Right atrium auricular region (tissue), 2 donors: ENCODE results near the gene CREB3. TPM values are rescaled to one million over a fixed set of nuclear protein-coding genes. Genes with fewer than 3 reads are reported as not detected.

Experiments used
- DNase-seq: peaks from one replicate; pipeline ENCODE4 v3.0.0-alpha.2; 2019; ENCODE audit warnings: low spot score
- H3K27ac ChIP-seq, 2 donors: fragments of 200-600 bp; sonication (generic); 1 replicate in 1 of 2; 2 replicates in 1 of 2; pipeline ENCODE4 v1.5.1; 2016 to 2019
- H3K27me3 ChIP-seq, 2 donors: fragments of 200-600 bp; sonication (generic); one replicate each; pipeline versions ENCODE4 v1.5.1 to v1.6.0; 2017 to 2019
- H3K36me3 ChIP-seq: fragments of 200-600 bp; sonication (generic); one replicate; pipeline ENCODE4 v1.5.1; 2016
- H3K4me1 ChIP-seq, 2 donors: fragments of 200-600 bp; sonication (generic); one replicate each; pipeline versions ENCODE4 v1.5.1 to v1.6.0; 2017 to 2019
- H3K4me3 ChIP-seq, 2 donors: fragments of 200-600 bp; sonication (generic); 1 replicate in 1 of 2; 2 replicates in 1 of 2; pipeline ENCODE4 v1.5.1; 2017 to 2019; ENCODE audit warnings: mild to moderate bottlenecking in 1 of 2, moderate library complexity in 1 of 2
- H3K9me3 ChIP-seq, 2 donors: fragments of 200-600 bp; sonication (generic); one replicate each; pipeline ENCODE4 v1.5.1; 2019
- total RNA-seq, 2 donors: library from RNA; depleted of rRNA; stranded (reverse); fragments of >200 nt; gene quantifications; one replicate each; pipeline ENCODE4 v1.1.0, GENCODE V29; 2016
- TF ChIP-seq, protein P1 (sequence below), 2 donors: fragments of 200-600 bp; sonication (generic); IDR thresholded peaks; one replicate each; pipeline ENCODE4 v1.5.1; 2019; ENCODE audit warnings: antibody characterized with exemption in 2 of 2

CREB3 gene
- total RNA-seq, 2 donors from 2014 or later = 34.6 to 48.5 TPM

DNA sequence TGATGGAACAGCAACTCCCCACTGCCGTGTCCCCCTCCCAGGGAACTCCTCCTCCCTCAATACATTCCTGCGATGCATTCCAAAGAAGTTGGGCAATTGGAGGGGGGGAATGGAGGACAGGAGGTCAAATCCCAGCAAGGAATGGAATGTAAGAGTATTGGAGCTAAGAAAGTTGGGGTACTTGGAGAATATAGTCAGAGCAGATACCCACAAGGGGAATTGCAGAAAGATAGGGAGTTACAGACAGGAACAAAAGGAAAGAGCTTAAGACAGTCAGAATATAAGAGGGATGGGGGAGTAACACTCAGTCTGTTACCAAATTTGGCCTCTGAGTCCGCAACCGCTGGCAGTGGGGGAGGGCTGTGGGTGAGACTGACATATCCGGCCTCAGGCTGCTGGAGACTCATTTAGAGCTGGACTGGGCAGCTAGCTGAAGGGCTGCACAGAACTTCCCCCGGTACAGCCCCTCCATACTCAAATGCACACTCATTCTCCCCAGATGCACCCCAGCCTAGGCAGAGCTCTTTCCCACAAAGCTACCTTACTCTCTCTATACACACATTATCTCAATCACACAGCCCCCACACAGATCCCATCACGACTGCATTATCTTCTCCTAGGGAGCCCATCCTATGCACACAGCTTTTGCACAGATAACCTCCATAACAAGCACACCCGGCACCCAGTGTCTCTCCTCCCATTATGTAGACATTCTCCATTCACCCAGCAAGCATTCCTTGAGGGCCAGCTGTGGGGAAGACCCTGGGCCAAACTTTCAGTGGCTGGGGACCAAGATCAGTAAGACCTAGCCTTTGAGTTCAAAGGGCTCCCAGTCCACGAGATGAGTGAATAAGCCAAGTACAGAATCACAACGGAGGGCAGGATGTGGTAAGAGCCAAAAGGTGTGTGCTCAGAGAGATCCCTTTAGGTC is 4.2 kb upstream of the CREB3 start:
- peaks cover 0 to 66% of the 10 kb centered on the region in 2 donors for H3K4me1 ChIP-seq
- H3K36me3 ChIP-seq = peaks cover 28% of the 10 kb centered on the region
- no peaks in the 10 kb centered on the region for H3K9me3 ChIP-seq
- no peaks in the 10 kb centered on the region for H3K27me3 ChIP-seq
- TF ChIP-seq, protein P1, sequence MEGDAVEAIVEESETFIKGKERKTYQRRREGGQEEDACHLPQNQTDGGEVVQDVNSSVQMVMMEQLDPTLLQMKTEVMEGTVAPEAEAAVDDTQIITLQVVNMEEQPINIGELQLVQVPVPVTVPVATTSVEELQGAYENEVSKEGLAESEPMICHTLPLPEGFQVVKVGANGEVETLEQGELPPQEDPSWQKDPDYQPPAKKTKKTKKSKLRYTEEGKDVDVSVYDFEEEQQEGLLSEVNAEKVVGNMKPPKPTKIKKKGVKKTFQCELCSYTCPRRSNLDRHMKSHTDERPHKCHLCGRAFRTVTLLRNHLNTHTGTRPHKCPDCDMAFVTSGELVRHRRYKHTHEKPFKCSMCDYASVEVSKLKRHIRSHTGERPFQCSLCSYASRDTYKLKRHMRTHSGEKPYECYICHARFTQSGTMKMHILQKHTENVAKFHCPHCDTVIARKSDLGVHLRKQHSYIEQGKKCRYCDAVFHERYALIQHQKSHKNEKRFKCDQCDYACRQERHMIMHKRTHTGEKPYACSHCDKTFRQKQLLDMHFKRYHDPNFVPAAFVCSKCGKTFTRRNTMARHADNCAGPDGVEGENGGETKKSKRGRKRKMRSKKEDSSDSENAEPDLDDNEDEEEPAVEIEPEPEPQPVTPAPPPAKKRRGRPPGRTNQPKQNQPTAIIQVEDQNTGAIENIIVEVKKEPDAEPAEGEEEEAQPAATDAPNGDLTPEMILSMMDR (IDR thresholded peaks at IDR 0.05) = no peak
- H3K27ac ChIP-seq = peak overlapping the region; percentile 96 to 98
- peak; percentile 92 for DNase-seq
- H3K4me3 ChIP-seq = peak overlapping the region; percentile 78 to 97

DNA sequence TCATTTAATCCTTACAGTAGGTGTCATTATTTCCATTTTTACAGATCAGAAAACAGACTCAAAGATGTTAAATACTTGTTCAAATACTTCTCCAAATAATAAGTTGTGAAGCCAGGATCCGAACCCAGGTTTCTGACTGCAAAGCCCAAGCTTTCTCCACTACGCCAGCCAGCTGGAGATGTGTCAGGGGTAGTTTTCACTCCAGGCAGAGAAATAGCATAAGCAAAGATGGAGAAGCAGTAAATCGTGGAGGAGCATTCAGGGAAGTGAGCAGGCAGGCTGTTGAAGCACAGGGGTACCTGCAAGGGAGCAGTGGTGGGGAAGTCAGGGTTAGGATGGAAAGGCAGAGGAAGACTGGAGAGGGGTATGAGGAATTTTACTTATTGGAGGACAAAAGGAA is 3.4 kb upstream of the CREB3 start:
- H3K9me3 ChIP-seq = no peaks in the 10 kb centered on the region
- H3K27ac ChIP-seq = peak overlapping the region; percentile 96 to 98
- no peaks in the 10 kb centered on the region for H3K27me3 ChIP-seq
- peaks cover 0 to 73% of the 10 kb centered on the region in 2 donors for H3K4me1 ChIP-seq
- TF ChIP-seq, protein P1 (IDR thresholded peaks at IDR 0.05) = no peak
- DNase-seq = no peak
- peaks cover 20% of the 10 kb centered on the region for H3K36me3 ChIP-seq
- peak overlapping the region; percentile 78 to 97 for H3K4me3 ChIP-seq

DNA sequence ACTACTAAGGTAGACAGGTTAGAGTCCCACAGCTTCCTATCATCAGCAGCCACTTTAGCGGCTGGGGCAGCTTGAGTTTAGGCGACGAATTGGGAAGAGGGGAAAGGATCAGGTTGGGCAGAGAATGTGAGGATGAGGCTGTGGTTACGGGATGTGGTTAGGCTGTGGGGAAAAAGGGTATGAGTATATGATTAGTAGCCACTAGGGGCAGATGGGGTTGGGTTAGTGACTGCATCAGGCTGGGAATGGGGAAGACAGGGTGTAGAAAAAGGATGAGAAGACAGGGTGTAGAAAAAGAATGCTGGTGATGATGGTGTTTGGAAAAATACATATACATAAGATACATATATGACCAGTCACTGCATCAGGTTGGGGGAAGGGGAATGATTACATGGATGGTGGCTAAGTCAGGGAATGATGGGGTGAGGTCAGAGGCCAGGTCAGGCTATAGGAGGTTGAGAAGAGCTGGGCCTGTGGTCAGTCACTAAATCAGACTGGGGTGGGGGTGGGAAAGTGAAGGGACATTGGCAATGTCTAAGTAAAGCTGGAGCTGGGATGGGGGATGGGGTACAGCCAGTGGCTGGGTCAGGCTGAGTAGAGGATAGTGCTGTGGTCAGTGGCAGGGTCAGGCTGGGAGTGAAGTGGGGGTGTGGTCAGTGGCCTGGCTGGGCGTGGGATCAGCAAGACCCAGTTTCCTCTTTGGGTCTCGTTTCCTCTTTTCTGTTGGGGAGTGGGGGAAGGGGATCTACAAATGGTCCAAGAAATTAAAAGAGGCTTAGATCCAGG is 2.6 kb upstream of the CREB3 start:
- peak; percentile 74 for DNase-seq
- Histone ChIP-seq H3K4me1 (peaks cover 0 to 73% of the 10 kb centered on the region in 2 donors), H3K27ac (peak overlapping the region; percentile 96 to 98), H3K4me3 (peak overlapping the region; percentile 78 to 97), H3K9me3 (no peaks in the 10 kb centered on the region), H3K27me3 (no peaks in the 10 kb centered on the region), H3K36me3 (peaks cover 17% of the 10 kb centered on the region)
- TF ChIP-seq, protein P1 (IDR thresholded peaks at IDR 0.05) = peak; percentile 17 to 65

DNA sequence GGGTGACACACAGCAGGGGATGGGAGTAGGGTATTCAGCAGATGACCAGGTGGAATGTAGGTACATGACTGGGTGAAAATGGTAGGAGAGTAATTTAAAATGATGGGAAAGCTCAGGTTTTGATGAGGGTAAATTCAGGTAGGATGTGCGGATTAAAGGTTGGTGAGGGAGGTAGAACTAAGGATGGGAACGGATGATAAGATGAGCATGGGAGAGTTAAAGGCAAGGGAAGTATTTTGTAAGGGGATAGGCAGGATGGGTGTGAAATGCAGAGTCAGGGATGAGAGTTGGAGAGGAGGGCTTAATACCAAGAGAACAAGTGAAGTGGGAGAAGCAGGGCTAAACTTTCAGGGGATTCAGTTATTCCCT is 2.0 kb upstream of the CREB3 start:
- Histone ChIP-seq H3K4me1 (peaks cover 0 to 73% of the 10 kb centered on the region in 2 donors), H3K4me3 (peak overlapping the region; percentile 78 to 97), H3K9me3 (no peaks in the 10 kb centered on the region), H3K27ac (peak overlapping the region; percentile 96 to 98), H3K27me3 (no peaks in the 10 kb centered on the region), H3K36me3 (peaks cover 17% of the 10 kb centered on the region)
- no peak for DNase-seq
- TF ChIP-seq, protein P1 (IDR thresholded peaks at IDR 0.05) = no peak

DNA sequence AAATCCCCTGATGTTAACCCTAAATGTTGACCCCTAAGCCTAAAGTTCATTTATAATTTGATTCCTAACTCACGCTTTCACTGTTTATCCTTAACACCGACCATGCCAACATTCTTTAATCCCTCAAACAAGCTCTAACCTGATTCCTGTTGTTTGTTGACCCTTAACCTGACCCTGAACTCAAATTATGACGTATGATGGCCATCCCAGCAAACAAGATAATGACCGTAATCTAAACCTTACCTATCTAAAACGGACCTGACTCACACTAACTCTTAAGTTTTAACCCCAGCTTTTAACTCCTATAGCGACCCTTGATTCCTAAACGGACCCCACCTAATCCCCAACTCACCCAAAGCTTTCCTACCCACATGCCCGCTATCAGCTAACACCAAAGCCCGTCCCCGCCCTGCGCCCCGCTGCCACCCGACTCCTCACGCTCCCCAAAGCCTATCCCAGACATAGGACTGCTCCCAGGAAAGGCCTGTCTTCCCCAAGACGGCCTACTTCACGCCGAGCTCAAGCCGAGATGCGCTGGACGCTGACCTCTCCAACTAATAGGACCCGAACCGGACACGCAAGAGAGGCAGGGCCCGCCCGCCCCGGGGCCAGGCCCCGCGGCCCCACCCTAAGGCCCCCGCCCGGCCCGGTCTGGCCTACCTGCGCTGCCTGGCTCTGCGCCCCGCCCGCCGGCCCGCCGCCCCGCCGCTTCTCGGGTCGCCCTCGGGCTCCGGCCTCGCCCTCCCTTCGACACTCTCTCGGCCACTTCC is 866 bp upstream of the CREB3 start:
- Histone ChIP-seq H3K4me1 (peaks cover 0 to 61% of the 10 kb centered on the region in 2 donors), H3K27ac (peak overlapping the region; percentile 96 to 98), H3K36me3 (peaks cover 22% of the 10 kb centered on the region), H3K4me3 (peak overlapping the region; percentile 78 to 97), H3K9me3 (no peaks in the 10 kb centered on the region), H3K27me3 (no peaks in the 10 kb centered on the region)
- DNase-seq = peak; percentile 72
- TF ChIP-seq, protein P1 (IDR thresholded peaks at IDR 0.05) = no peak
